IMR-90 (cell line): Measurements from ENCODE around the gene TUBB6.

ENCODE experiments used
- BHLHE40 ChIP-seq: fragments of 150-350 bp; IDR thresholded peaks from 2 replicates; pipeline ENCODE4 v1.6.1; 2016; ENCODE audit warnings: mild to moderate bottlenecking, low read depth, low read length
- CEBPB ChIP-seq: IDR thresholded peaks from 2 replicates; pipeline ENCODE4 v1.6.1; 2012; ENCODE audit warnings: low read depth, low read length, improper control_type of control experiment
- CHD1 ChIP-seq: IDR thresholded peaks from 2 replicates; pipeline ENCODE4 v1.6.1; 2012; ENCODE audit warnings: low read depth, low read length, improper control_type of control experiment
- CTCF ChIP-seq: conservative IDR thresholded peaks from 2 replicates; pipeline ENCODE4 v1.5.1; 2012; ENCODE audit warnings: mild to moderate bottlenecking, low read depth, low read length, improper control_type of control experiment
- ELK1 ChIP-seq: fragments of 150-350 bp; IDR thresholded peaks from 2 replicates; pipeline ENCODE4 v1.6.1; 2016; ENCODE audit warnings: low read depth, mild to moderate bottlenecking, low read length, moderate library complexity, borderline replicate concordance
- FOS ChIP-seq: fragments of 150-350 bp; IDR thresholded peaks from 2 replicates; pipeline ENCODE4 v1.6.1; 2016; ENCODE audit warnings: low read depth, low read length
- MAFK ChIP-seq: IDR thresholded peaks from 2 replicates; pipeline ENCODE4 v1.6.1; 2012; ENCODE audit warnings: low read depth, low read length, improper control_type of control experiment
- MAZ ChIP-seq: IDR thresholded peaks from 2 replicates; pipeline ENCODE4 v1.6.1; 2012; ENCODE audit warnings: low read depth, mild to moderate bottlenecking, low read length, improper control_type of control experiment, moderate library complexity, borderline replicate concordance
- MXI1 ChIP-seq: IDR thresholded peaks from 2 replicates; pipeline ENCODE4 v1.6.1; 2012; ENCODE audit warnings: low read depth, mild to moderate bottlenecking, low read length, moderate library complexity, borderline replicate concordance
- POLR2A ChIP-seq: IDR thresholded peaks from 2 replicates; pipeline ENCODE4 v1.6.1; 2012; ENCODE audit warnings: mild to moderate bottlenecking, low read depth, low read length
- RAD21 ChIP-seq: IDR thresholded peaks from 2 replicates; pipeline ENCODE4 v1.6.1; 2012; ENCODE audit warnings: low read length, improper control_type of control experiment
- RCOR1 ChIP-seq: IDR thresholded peaks from 2 replicates; pipeline ENCODE4 v1.6.1; 2012; ENCODE audit warnings: mild to moderate bottlenecking, low read length, improper control_type of control experiment; ENCODE audit not compliant: insufficient replicate concordance
- USF2 ChIP-seq: fragments of 150-350 bp; IDR thresholded peaks from 2 replicates; pipeline ENCODE4 v1.6.1; 2017; ENCODE audit warnings: mild to moderate bottlenecking, antibody characterized with exemption, low read length, low read depth

DNA sequence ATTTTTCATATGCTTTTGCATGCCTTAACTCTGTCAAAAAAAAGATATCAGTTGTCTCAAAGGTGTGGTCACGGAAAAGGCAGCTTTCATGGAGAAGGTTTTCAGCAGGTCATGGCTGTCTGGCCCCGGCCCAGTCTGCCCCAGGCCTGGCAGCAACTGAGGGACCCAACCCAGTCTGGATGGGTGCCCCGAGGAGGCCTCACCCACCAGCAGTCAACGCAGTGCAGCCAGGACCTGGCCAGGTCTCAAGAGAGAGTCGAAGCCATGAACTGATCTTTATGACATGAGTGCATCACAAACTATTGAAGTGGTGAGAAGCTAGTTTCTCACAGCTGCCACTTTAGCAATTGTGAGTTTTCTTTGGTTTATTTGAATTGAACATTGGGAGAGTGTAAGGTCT is 7.9 kb downstream of the TUBB6 start:
- TF ChIP-seq POLR2A (no peak), CTCF (no peak), ELK1 (no peak), FOS (no peak), RAD21 (no peak), MXI1 (no peak), MAFK (no peak), MAZ (no peak), BHLHE40 (no peak), USF2 (no peak), CEBPB (no peak), RCOR1 (no peak), CHD1 (no peak)
